Measurements from ENCODE around the gene B3GALT5.

DNA sequence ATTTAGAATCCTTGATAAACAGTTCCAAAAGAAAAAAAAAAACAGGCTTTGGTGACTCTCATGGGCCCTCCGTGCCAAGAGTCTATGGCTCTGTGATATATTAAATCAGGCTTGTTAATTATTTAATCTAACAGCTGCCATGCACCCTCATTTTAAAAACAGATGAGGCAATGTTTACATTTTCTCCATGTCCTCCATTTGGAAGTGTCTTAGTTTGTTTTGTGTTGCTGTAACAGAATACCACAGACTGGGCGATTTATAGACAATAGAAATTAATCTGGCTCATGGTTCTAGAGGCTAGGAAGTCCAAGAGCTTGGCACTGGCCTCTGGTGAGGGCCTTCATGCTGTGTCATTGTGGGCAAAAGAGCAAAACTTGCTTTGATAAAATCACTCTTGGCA, 58.0 kb downstream of the B3GALT5 start:
- TF ChIP-seq CTCF (IDR thresholded peaks at IDR 0.05) (no peak), EZH2 (IDR thresholded peaks at IDR 0.05; ENCODE audit: borderline replicate concordance, insufficient read depth, low read depth, low read length, poor library complexity, severe bottlenecking) (no peak)

Data from B cell (primary cell).